Renal pelvis (tissue), 3 donors: Measurements from ENCODE around the gene FFAR4. TPM values are rescaled to one million over a fixed set of nuclear protein-coding genes. Genes with fewer than 3 reads are reported as not detected.

ENCODE experiments used
- polyA plus RNA-seq, 3 donors: library from polyadenylated mRNA; unstranded; fragments of 120-200 nt; gene quantifications; one replicate each; pipeline ENCODE4 v1.2.1, GENCODE V29; 2013; ENCODE audit not compliant: insufficient read length in 3 of 3

Gene FFAR4
- polyA plus RNA-seq, 3 donors = 0.03 TPM; not detected in 2

Other genes starting within 250 kb of the FFAR4 start
- gene MYOF, start 84.3 kb upstream of the FFAR4 start, polyA plus RNA-seq = 10 to 100 TPM; 21.7 to 32.5 (median 28.0) TPM
- gene CEP55, start 70.1 kb upstream of the FFAR4 start, polyA plus RNA-seq = 10 to 100 TPM; 12.9 to 15.7 (median 13.0) TPM
- under 1 TPM; 0.35 to 0.73 (median 0.36) TPM for gene RBP4, start 34.6 kb downstream of the FFAR4 start, polyA plus RNA-seq
- gene PDE6C, start 45.9 kb downstream of the FFAR4 start, polyA plus RNA-seq = 1 to 10 TPM in 2 of 3 donors, under 1 TPM in 1; 0.33 to 1.7 (median 1.7) TPM
- 10 to 100 TPM; 26.7 to 46.6 (median 31.0) TPM for gene FRA10AC1, start 135.9 kb downstream of the FFAR4 start, polyA plus RNA-seq
- 1 to 10 TPM; 3.8 to 7.1 (median 5.1) TPM for gene LGI1, start 191.3 kb downstream of the FFAR4 start, polyA plus RNA-seq